KMS-11 (cell line): ENCODE measurements around the gene LRRC1.

Experiments
- H2AFZ ChIP-seq: fragments of 200-600 bp; sonication (generic); 2 replicates; pipeline ENCODE4 v1.6.1; 2016; ENCODE audit warnings: antibody characterized with exemption, mixed run types, low read depth
- H3K27ac ChIP-seq: fragments of 200-600 bp; sonication (generic); 2 replicates; pipeline ENCODE4 v1.6.1; 2016; ENCODE audit warnings: mild to moderate bottlenecking, mixed run types
- H3K27me3 ChIP-seq: fragments of 200-600 bp; sonication (generic); 2 replicates; pipeline ENCODE4 v1.6.1; 2017; ENCODE audit warnings: mild to moderate bottlenecking, low read depth, mixed run types, moderate library complexity; ENCODE audit not compliant: insufficient read depth
- H3K36me3 ChIP-seq: fragments of 200-600 bp; sonication (generic); 2 replicates; pipeline ENCODE4 v1.6.1; 2017; ENCODE audit warnings: mild to moderate bottlenecking, mixed run types; ENCODE audit not compliant: insufficient read depth
- H3K4me1 ChIP-seq: fragments of 200-600 bp; sonication (generic); 2 replicates; pipeline ENCODE4 v1.6.1; 2016; ENCODE audit warnings: mild to moderate bottlenecking, low read depth, mixed run types; ENCODE audit not compliant: poor library complexity, severe bottlenecking
- H3K4me2 ChIP-seq: fragments of 200-600 bp; sonication (generic); 2 replicates; pipeline ENCODE4 v1.7.0; 2016; ENCODE audit warnings: mild to moderate bottlenecking, mixed run types
- H3K4me3 ChIP-seq: fragments of 200-600 bp; sonication (generic); IDR thresholded peaks from 2 replicates; pipeline ENCODE4 v1.6.1; 2017; ENCODE audit warnings: low read depth, low read length, mixed read lengths; ENCODE audit not compliant: insufficient read depth
- H3K79me2 ChIP-seq: fragments of 200-600 bp; sonication (generic); 2 replicates; pipeline ENCODE4 v1.6.1; 2016; ENCODE audit warnings: low read depth, mixed run types; ENCODE audit not compliant: insufficient read depth
- H3K9ac ChIP-seq: fragments of 200-600 bp; sonication (generic); 2 replicates; pipeline ENCODE4 v1.6.1; 2016; ENCODE audit warnings: mild to moderate bottlenecking, mixed run types
- H4K20me1 ChIP-seq: fragments of 200-600 bp; sonication (generic); 2 replicates; pipeline ENCODE4 v1.6.1; 2016; ENCODE audit warnings: mild to moderate bottlenecking, mixed run types; ENCODE audit not compliant: insufficient read depth
- TF ChIP-seq, protein P1 (sequence below): fragments of 200-600 bp; sonication (generic); conservative IDR thresholded peaks from 2 replicates; pipeline ENCODE4 v1.6.1; 2017; ENCODE audit warnings: low read depth, mild to moderate bottlenecking, antibody characterized with exemption, low read length, moderate library complexity, mixed read lengths

The LRRC1 gene

DNA sequence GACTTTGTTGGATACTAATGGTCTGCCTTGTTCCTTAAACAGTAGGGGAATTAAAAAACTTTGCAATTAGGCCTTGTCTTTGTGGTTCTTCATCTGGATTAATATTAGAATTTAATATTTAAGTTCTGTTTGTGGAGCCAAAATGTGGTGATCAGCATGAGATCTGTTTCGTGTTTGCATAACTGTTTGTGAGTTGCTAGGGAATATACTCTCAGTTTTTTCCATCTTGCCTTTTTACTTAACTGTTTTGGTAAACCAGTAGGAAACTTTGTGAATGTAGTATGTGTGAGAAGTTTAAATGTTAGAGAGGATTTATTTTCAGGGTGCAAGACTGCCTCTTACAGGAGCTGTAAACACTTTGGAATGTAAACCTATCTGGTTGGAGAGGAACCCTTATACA lies 35.6 kb downstream of the LRRC1 start:
- Histone ChIP-seq H3K27me3 (no peaks in the 10 kb centered on the region), H3K36me3 (no peaks in the 10 kb centered on the region), H3K4me2 (no peak overlapping the region), H2AFZ (no peak overlapping the region), H3K9ac (no peak overlapping the region), H3K4me3 (no peak overlapping the region), H3K4me1 (peaks cover 39% of the 10 kb centered on the region), H3K79me2 (peaks cover 70% of the 10 kb centered on the region; the same call in 1 of the 2 replicates), H3K27ac (no peak overlapping the region), H4K20me1 (peaks cover 3% of the 10 kb centered on the region; the same call in 1 of the 2 replicates)
- TF ChIP-seq, protein P1, sequence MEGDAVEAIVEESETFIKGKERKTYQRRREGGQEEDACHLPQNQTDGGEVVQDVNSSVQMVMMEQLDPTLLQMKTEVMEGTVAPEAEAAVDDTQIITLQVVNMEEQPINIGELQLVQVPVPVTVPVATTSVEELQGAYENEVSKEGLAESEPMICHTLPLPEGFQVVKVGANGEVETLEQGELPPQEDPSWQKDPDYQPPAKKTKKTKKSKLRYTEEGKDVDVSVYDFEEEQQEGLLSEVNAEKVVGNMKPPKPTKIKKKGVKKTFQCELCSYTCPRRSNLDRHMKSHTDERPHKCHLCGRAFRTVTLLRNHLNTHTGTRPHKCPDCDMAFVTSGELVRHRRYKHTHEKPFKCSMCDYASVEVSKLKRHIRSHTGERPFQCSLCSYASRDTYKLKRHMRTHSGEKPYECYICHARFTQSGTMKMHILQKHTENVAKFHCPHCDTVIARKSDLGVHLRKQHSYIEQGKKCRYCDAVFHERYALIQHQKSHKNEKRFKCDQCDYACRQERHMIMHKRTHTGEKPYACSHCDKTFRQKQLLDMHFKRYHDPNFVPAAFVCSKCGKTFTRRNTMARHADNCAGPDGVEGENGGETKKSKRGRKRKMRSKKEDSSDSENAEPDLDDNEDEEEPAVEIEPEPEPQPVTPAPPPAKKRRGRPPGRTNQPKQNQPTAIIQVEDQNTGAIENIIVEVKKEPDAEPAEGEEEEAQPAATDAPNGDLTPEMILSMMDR, result no peak

DNA sequence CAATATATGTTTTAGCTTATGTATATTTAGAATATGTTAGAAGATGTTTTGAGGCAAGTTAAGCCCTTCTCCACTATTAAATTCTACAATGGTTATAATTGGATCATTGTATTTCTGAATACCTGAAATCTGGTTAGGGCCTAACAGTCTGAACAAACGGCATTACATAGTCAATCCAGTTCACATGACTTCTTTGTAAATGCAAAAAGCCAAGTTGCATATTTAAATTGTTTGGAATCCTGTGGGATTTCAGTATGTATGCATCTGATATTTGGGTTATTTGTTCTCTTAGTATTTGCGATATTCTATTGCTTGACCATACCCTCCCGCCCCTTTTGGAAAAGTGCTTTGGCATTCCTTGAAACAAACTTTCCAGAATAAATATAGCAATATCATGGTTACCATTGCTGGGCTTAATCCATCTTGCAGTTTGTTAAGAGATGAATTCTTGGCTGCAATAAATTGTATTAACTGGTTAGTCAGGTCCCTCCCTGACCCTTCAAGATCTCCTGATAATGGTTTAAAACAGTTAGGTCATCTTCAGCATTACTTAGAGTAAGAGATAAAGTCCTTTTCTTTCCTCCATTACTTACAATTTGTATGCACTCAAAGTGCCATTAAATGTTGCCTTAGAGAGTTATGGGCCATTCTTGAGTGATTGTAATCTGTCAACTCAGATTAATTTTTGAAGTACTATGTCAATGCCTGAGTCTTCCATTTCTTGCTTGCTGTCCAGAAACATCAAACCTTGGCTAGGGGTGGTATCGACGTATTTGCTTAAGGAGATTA lies 36.5 kb downstream of the LRRC1 start:
- Histone ChIP-seq H3K9ac (no peak overlapping the region), H3K36me3 (no peaks in the 10 kb centered on the region), H2AFZ (no peak overlapping the region), H4K20me1 (no peaks in the 10 kb centered on the region), H3K27me3 (no peaks in the 10 kb centered on the region), H3K4me3 (no peak overlapping the region), H3K4me1 (peaks cover 31% of the 10 kb centered on the region), H3K4me2 (no peak overlapping the region), H3K27ac (no peak overlapping the region), H3K79me2 (peaks cover 66% of the 10 kb centered on the region; the same call in 1 of the 2 replicates)
- TF ChIP-seq, protein P1, result no peak

DNA sequence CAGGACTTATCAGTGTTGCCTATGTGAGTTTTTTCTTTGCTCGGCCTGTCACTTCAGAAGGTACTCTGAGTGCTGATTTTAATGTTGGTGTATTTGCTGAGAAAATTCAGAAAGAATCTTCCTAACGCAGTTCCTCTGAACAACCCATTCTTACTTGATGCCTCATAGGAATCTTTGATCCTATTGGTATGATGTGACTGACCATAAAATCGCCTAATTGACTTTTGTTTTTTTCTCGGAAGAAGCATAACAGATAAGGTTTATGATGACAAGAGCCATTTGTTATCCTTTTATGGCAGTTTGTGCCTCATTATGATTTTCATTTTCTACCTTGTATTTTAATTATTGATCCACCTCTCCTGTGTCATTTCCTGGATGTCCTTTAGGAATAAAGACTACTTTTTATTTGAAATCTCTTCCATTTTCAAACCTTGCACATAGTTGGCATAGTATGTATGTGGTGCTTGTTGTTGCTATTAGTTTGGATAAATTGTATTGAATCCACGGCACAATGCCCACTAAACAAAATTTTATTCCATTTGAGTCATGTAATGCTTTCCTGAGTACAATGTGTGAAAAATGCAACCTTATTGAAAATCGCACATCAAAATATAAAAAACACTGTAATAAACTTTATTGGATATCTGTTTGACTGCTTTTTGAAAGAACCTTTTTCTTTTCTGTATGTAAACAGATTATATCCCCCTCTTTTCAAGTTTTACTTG lies 37.3 kb downstream of the LRRC1 start:
- TF ChIP-seq, protein P1, result no peak
- Histone ChIP-seq H3K4me1 (peaks cover 32% of the 10 kb centered on the region), H3K27me3 (no peaks in the 10 kb centered on the region), H2AFZ (no peak overlapping the region), H3K79me2 (peaks cover 59% of the 10 kb centered on the region; the same call in 1 of the 2 replicates), H3K9ac (no peak overlapping the region), H3K4me2 (no peak overlapping the region), H3K27ac (no peak overlapping the region), H4K20me1 (no peaks in the 10 kb centered on the region), H3K4me3 (no peak overlapping the region), H3K36me3 (no peaks in the 10 kb centered on the region)

DNA sequence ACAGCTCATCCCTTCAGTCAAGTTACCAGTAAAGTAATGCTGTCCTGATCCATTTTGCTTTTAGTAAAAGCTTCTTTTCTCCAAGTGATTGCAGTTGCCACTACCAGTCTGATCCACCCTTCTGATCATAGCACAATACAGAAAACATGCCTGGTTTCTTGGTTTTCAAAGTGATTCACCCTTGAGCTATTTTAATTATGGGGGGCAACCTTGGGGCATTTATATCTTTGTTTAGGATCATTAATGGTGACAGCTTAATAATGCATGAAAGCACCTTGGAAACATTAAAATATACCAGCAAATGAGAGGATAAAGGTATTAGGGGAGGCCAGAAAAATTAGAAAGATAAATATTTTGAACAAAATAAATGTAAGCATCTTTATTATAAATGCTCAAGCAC lies 38.4 kb downstream of the LRRC1 start:
- H4K20me1 ChIP-seq, result no peaks in the 10 kb centered on the region
- peaks cover 35% of the 10 kb centered on the region for H3K4me1 ChIP-seq
- no peak overlapping the region for H3K4me2 ChIP-seq
- TF ChIP-seq, protein P1, result no peak
- no peak overlapping the region for H3K9ac ChIP-seq
- no peaks in the 10 kb centered on the region for H3K36me3 ChIP-seq
- no peaks in the 10 kb centered on the region for H3K27me3 ChIP-seq
- H3K4me3 ChIP-seq, result no peak overlapping the region
- H2AFZ ChIP-seq, result no peak overlapping the region
- peaks cover 48% of the 10 kb centered on the region; the same call in 1 of the 2 replicates for H3K79me2 ChIP-seq
- no peak overlapping the region for H3K27ac ChIP-seq
